ENCODE results near the gene ELMO1. TPM values are rescaled to one million over a fixed set of nuclear protein-coding genes. Genes with fewer than 3 reads are reported as not detected.

Gene ELMO1
- total and polyA plus RNA-seq, 10 of the 15 experiments (the other 5 are each of a cell fraction or from before 2014, with no cell fraction given): 22.6 to 85.9 (median 56.6) TPM

GRCh38 chr7:37209195-37209594 lies 239.5 kb downstream of the ELMO1 start (continued):
- TF ChIP-seq ZBTB11 (CRISPR knock-in tag; IDR thresholded peaks at IDR 0.05) (no peak), WRNIP1 (IDR thresholded peaks at IDR 0.05; ENCODE audit: borderline replicate concordance, low read depth, low read length) (no peak)

DNA sequence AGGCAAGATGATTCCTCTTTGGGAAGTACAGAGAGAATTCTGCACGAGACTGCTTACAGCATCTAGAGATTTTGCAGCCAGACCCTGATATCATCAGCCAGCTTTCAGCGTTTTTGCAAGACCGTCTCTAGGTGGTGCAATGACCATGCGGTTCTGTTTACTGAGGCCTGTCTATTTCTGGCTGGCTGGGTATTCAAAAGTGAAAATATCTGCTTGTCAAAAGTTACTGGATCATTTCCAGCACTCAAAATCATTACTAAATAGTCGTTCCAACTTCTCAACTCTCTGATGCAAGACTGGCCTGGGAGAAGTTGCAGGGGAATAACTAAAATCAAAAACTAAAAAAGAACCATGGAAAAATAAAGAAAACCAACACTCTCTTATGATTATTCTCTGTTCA lies 240.1 kb downstream of the ELMO1 start:
- FAIRE-seq (peak; percentile 86), ATAC-seq (peak; percentile 92), DNase-seq (ENCODE audit: low read depth, low spot score) (peak; percentile 26)
- no peak overlapping the region for H3K27ac ChIP-seq (ENCODE audit: control insufficient read depth, insufficient read depth)
- SMC1A ChIA-PET (ENCODE audit: uncharacterized antibody, unreplicated experiment): interaction anchor here (0.7 to 5.6 kb wide), 13 partner anchors 8 to 537 kb away, joined by 3 to 39 read pairs (median 4); no protein-coding TSS in a partner anchor
- H3K9me3 ChIP-seq (replicated peaks; ENCODE audit: control insufficient read depth, insufficient read depth, low read length): no peaks in the 10 kb centered on the region
- no peak overlapping the region for H3K4me2 ChIP-seq (ENCODE audit: control insufficient read depth, insufficient read depth)
- H2AFZ ChIP-seq (ENCODE audit: control insufficient read depth, low read depth, low read length): no peak overlapping the region
- intact Hi-C loops (cut with micrococcal nuclease; ENCODE audit: unreplicated experiment): loop anchor here (1.0 kb wide), 1 partner anchor 145 kb away; no protein-coding TSS in a partner anchor
- CTCF ChIA-PET: interaction anchor here (0.7 to 5.5 kb wide), 23 partner anchors 8 to 645 kb away, joined by 3 to 59 read pairs (median 5); no protein-coding TSS in a partner anchor
- H3K27me3 ChIP-seq (replicated peaks in 1 of 2; ENCODE audit: control insufficient read depth in 2 of 2, insufficient read depth in 2 of 2, low read length in 1 of 2): no peaks in the 10 kb centered on the region; a peak in 1 of 4 replicates
- H3K79me2 ChIP-seq (ENCODE audit: control insufficient read depth, insufficient read depth, low read length): no peaks in the 10 kb centered on the region
- no peak overlapping the region for H3K9ac ChIP-seq (ENCODE audit: control insufficient read depth, insufficient read depth, low read length)
- in situ Hi-C loops (cut with MboI): no loop called here
- peaks cover 3 to 19% of the 10 kb centered on the region in 2 experiments for H3K36me3 ChIP-seq (ENCODE audit: control insufficient read depth in 2 of 2, insufficient read depth in 2 of 2, low read length in 1 of 2)
- POLR2A ChIA-PET: interaction anchor here (0.7 to 1.1 kb wide), 2 partner anchors 145 to 623 kb away, joined by 3 read pairs; no protein-coding TSS in a partner anchor
- H3K4me1 ChIP-seq (ENCODE audit: control insufficient read depth, insufficient read depth, low read length): peaks cover 19% of the 10 kb centered on the region
- WGBS (ENCODE audit: insufficient coverage, insufficient replicate concordance, low lambda C conversion rate, missing lambda C conversion rate): 7% methylated on average over 5 of the region's 5 CpGs
- no TSS peak for BruUV-seq (replicated peaks)
- no peaks in the 10 kb centered on the region for H4K20me1 ChIP-seq (ENCODE audit: control insufficient read depth, insufficient read depth)
- no peak overlapping the region for H3K4me3 ChIP-seq
- RAD21 ChIA-PET (ENCODE audit: unreplicated experiment): interaction anchor here (1.9 to 2.9 kb wide), 3 partner anchors 144 to 298 kb away, joined by 6 to 26 read pairs (median 16); no protein-coding TSS in a partner anchor
- TF ChIP-seq, protein P1, sequence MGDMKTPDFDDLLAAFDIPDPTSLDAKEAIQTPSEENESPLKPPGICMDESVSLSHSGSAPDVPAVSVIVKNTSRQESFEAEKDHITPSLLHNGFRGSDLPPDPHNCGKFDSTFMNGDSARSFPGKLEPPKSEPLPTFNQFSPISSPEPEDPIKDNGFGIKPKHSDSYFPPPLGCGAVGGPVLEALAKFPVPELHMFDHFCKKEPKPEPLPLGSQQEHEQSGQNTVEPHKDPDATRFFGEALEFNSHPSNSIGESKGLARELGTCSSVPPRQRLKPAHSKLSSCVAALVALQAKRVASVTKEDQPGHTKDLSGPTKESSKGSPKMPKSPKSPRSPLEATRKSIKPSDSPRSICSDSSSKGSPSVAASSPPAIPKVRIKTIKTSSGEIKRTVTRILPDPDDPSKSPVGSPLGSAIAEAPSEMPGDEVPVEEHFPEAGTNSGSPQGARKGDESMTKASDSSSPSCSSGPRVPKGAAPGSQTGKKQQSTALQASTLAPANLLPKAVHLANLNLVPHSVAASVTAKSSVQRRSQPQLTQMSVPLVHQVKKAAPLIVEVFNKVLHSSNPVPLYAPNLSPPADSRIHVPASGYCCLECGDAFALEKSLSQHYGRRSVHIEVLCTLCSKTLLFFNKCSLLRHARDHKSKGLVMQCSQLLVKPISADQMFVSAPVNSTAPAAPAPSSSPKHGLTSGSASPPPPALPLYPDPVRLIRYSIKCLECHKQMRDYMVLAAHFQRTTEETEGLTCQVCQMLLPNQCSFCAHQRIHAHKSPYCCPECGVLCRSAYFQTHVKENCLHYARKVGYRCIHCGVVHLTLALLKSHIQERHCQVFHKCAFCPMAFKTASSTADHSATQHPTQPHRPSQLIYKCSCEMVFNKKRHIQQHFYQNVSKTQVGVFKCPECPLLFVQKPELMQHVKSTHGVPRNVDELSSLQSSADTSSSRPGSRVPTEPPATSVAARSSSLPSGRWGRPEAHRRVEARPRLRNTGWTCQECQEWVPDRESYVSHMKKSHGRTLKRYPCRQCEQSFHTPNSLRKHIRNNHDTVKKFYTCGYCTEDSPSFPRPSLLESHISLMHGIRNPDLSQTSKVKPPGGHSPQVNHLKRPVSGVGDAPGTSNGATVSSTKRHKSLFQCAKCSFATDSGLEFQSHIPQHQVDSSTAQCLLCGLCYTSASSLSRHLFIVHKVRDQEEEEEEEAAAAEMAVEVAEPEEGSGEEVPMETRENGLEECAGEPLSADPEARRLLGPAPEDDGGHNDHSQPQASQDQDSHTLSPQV (IDR thresholded peaks at IDR 0.05): no peak
- peak; percentile 60 to 90 (median 69); a peak in 5 of 6 replicates for TF ChIP-seq CTCF (IDR thresholded peaks at IDR 0.05 in 2 of 3, conservative IDR thresholded peaks at IDR 0.05 in 1 of 3; ENCODE audit: control insufficient read depth in 2 of 3, extremely low read depth in 1 of 3, insufficient read depth in 1 of 3, low read depth in 3 of 3, low read length in 3 of 3)
- TF ChIP-seq, protein P2, sequence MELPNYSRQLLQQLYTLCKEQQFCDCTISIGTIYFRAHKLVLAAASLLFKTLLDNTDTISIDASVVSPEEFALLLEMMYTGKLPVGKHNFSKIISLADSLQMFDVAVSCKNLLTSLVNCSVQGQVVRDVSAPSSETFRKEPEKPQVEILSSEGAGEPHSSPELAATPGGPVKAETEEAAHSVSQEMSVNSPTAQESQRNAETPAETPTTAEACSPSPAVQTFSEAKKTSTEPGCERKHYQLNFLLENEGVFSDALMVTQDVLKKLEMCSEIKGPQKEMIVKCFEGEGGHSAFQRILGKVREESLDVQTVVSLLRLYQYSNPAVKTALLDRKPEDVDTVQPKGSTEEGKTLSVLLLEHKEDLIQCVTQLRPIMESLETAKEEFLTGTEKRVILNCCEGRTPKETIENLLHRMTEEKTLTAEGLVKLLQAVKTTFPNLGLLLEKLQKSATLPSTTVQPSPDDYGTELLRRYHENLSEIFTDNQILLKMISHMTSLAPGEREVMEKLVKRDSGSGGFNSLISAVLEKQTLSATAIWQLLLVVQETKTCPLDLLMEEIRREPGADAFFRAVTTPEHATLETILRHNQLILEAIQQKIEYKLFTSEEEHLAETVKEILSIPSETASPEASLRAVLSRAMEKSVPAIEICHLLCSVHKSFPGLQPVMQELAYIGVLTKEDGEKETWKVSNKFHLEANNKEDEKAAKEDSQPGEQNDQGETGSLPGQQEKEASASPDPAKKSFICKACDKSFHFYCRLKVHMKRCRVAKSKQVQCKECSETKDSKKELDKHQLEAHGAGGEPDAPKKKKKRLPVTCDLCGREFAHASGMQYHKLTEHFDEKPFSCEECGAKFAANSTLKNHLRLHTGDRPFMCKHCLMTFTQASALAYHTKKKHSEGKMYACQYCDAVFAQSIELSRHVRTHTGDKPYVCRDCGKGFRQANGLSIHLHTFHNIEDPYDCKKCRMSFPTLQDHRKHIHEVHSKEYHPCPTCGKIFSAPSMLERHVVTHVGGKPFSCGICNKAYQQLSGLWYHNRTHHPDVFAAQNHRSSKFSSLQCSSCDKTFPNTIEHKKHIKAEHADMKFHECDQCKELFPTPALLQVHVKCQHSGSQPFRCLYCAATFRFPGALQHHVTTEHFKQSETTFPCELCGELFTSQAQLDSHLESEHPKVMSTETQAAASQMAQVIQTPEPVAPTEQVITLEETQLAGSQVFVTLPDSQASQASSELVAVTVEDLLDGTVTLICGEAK (IDR thresholded peaks at IDR 0.05; ENCODE audit: borderline replicate concordance): no peak

Data from GM12878 (cell line).